Measurements from ENCODE around the gene POU2AF2. TPM values are rescaled to one million over a fixed set of nuclear protein-coding genes. Genes with fewer than 3 reads are reported as not detected.

Gene POU2AF2
- total RNA-seq, 1 donor from 2014 or later: not detected

DNA sequence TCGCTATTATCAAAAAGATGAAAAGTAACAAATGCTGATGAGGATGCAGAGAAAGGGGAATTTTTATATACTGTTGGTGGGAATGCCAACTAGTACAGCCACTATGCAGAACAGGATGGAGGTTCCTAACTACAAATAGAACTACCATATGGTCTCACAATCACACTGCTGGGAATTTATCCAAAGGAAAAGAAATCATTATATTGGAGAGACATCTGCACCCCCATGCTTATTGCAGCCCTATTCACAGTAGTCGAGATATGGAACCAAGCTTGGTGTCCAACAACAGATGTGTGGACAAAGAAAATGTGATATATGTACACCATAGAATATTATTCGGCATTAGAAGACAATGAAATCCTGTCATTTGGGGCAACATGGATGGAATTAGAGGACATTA is 19.6 kb upstream of the POU2AF2 start:
- CTCF ChIA-PET: interaction anchor here (1.4 to 2.2 kb wide), 2 partner anchors 778 to 791 kb away, joined by 5 to 7 read pairs; no protein-coding TSS in a partner anchor
- POLR2A ChIA-PET: no interaction called here
- Mint-ChIP-seq H3K36me3 (ENCODE audit: low read depth) (no peaks in the 10 kb centered on the region), H3K27me3 (no peaks in the 10 kb centered on the region), H3K27ac (no peak overlapping the region), H3K4me3 (no peak overlapping the region), H3K4me1 (peaks cover 39% of the 10 kb centered on the region), H3K9me3 (peaks cover 5% of the 10 kb centered on the region)
- intact Hi-C loops (cut with micrococcal nuclease): no loop called here
- no peak for DNase-seq
- no peak for ATAC-seq (ENCODE audit: low read depth)
- TF ChIP-seq, protein P1, sequence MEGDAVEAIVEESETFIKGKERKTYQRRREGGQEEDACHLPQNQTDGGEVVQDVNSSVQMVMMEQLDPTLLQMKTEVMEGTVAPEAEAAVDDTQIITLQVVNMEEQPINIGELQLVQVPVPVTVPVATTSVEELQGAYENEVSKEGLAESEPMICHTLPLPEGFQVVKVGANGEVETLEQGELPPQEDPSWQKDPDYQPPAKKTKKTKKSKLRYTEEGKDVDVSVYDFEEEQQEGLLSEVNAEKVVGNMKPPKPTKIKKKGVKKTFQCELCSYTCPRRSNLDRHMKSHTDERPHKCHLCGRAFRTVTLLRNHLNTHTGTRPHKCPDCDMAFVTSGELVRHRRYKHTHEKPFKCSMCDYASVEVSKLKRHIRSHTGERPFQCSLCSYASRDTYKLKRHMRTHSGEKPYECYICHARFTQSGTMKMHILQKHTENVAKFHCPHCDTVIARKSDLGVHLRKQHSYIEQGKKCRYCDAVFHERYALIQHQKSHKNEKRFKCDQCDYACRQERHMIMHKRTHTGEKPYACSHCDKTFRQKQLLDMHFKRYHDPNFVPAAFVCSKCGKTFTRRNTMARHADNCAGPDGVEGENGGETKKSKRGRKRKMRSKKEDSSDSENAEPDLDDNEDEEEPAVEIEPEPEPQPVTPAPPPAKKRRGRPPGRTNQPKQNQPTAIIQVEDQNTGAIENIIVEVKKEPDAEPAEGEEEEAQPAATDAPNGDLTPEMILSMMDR (IDR thresholded peaks at IDR 0.05): no peak

DNA sequence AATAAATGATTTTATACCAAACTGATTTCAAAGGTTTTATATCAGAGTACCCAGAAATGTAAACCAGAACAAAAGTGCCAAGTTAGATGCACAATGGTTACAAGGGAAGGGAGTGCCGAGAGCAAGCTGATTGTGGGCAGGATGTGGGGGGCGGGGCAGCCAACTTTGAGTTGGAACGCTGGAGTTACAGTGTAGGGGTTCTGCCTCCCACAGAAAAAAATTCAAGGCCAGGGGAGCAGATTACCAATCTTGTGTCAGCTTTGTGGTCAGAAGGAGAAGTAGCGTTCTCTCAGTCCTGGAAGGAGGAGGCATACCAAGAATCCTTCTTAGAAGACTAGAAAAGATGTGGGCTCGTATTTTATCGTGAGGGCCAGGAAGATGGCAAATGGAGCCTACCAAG is 15.9 kb upstream of the POU2AF2 start:
- TF ChIP-seq, protein P1 (IDR thresholded peaks at IDR 0.05): no peak
- Mint-ChIP-seq H3K27ac (peak overlapping the region; percentile 36), H3K4me3 (no peak overlapping the region), H3K36me3 (ENCODE audit: low read depth) (no peaks in the 10 kb centered on the region), H3K27me3 (no peaks in the 10 kb centered on the region), H3K4me1 (peaks cover 40% of the 10 kb centered on the region), H3K9me3 (peaks cover 5% of the 10 kb centered on the region)
- intact Hi-C loops (cut with micrococcal nuclease): loop anchor here (1.0 to 10.0 kb wide), 9 partner anchors 52 to 1028 kb away; partner anchors contain the start of gene ARHGAP20
- no peak for ATAC-seq (ENCODE audit: low read depth)
- CTCF ChIA-PET: interaction anchor here (0.9 to 3.3 kb wide), 15 partner anchors 9 to 1029 kb away, joined by 3 to 28 read pairs (median 6); no protein-coding TSS in a partner anchor
- DNase-seq: no peak
- POLR2A ChIA-PET: no interaction called here

DNA sequence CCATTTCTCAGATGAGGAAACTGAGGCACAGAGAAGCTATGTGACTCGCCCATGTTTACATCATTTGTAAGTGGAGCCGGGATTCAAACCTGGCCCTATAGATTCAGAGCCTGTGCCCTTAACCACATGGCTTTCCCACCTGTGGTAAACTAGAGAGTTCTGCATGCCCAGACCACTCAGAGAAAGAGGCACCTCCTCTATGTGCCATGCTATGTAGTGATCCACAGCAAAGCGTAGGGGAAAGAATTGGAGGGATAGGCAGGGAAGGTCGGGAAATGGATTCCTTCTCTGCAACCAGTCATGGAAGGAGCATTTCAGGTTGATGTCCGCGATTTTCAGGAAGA is 15.4 kb upstream of the POU2AF2 start:
- Mint-ChIP-seq H3K4me3 (peak overlapping the region; percentile 72), H3K9me3 (no peaks in the 10 kb centered on the region), H3K27ac (no peak overlapping the region), H3K36me3 (ENCODE audit: low read depth) (no peaks in the 10 kb centered on the region), H3K4me1 (peaks cover 40% of the 10 kb centered on the region), H3K27me3 (no peaks in the 10 kb centered on the region)
- ChIA-PET CTCF (interaction anchor here (0.7 to 3.3 kb wide), 26 partner anchors 9 to 1029 kb away, joined by 3 to 28 read pairs (median 4); partner anchors contain the start of gene ARHGAP20), POLR2A (interaction anchor here (0.5 to 1.2 kb wide), 2 partner anchors 13 to 142 kb away, joined by 3 to 4 read pairs; no protein-coding TSS in a partner anchor)
- ATAC-seq (ENCODE audit: low read depth): peak; percentile 9
- no peak for DNase-seq
- intact Hi-C loops (cut with micrococcal nuclease): loop anchor here (1.0 to 10.0 kb wide), 9 partner anchors 53 to 1029 kb away; partner anchors contain the start of gene ARHGAP20
- TF ChIP-seq, protein P1 (IDR thresholded peaks at IDR 0.05): no peak

DNA sequence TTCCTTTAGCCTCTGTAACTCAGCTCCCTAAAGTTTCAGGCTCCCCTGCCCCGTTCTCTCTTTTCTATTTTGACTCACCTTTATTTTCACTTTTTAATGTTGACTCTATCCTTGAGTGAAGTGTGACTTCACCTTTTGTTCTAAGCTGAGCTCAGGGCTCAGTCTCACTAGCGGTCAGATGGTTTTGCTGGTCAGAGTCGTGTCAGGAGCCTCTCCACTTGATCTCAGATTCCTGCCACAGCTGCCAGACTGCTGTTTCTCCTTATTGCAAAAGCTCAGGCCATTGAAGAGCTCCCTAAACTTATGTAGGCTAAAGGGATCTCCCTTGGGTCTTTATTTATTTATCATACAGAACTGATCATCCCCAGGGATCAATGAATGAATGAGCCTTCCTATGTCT is 13.7 kb upstream of the POU2AF2 start:
- TF ChIP-seq, protein P1 (IDR thresholded peaks at IDR 0.05): no peak
- ATAC-seq (ENCODE audit: low read depth) (no peak), DNase-seq (no peak)
- CTCF ChIA-PET: interaction anchor here (3.1 to 3.3 kb wide), 2 partner anchors 768 to 796 kb away, joined by 20 to 25 read pairs; no protein-coding TSS in a partner anchor
- no peaks in the 10 kb centered on the region for H3K27me3 Mint-ChIP-seq
- H3K36me3 Mint-ChIP-seq (ENCODE audit: low read depth): no peaks in the 10 kb centered on the region
- H3K9me3 Mint-ChIP-seq: no peaks in the 10 kb centered on the region
- no peak overlapping the region for H3K4me3 Mint-ChIP-seq
- POLR2A ChIA-PET: interaction anchor here (0.5 kb wide), 1 partner anchor 760 kb away, joined by 5 read pairs; no protein-coding TSS in a partner anchor
- intact Hi-C loops (cut with micrococcal nuclease): loop anchor here (2.0 to 10.0 kb wide), 2 partner anchors 191 to 437 kb away; no protein-coding TSS in a partner anchor
- H3K27ac Mint-ChIP-seq: no peak overlapping the region
- peaks cover 34% of the 10 kb centered on the region for H3K4me1 Mint-ChIP-seq

DNA sequence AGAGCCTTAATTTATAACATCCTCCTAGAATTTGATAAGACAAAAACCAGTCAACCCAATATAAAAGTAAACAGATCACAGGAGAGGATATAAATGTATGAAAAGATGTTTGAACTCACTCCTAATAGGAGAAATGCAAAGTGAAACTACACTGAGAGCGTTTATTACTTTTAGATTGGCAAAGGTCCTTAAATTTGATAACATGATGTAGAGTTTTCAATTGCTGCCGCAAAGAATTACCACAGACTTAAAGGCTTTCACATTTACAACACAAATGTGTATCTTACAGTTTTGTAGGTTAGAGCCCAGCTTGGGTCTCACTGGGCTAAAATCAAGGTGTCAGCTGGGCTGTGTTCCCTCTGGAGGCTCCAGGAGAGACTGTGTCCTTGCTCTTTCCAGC is 9.1 kb upstream of the POU2AF2 start:
- intact Hi-C loops (cut with micrococcal nuclease): loop anchor here (10.0 kb wide), 1 partner anchor 442 kb away; no protein-coding TSS in a partner anchor
- no peaks in the 10 kb centered on the region for H3K9me3 Mint-ChIP-seq
- CTCF ChIA-PET: no interaction called here
- no peak overlapping the region for H3K4me3 Mint-ChIP-seq
- DNase-seq: no peak
- no peak overlapping the region for H3K27ac Mint-ChIP-seq
- H3K4me1 Mint-ChIP-seq: peaks cover 6% of the 10 kb centered on the region
- POLR2A ChIA-PET: no interaction called here
- TF ChIP-seq, protein P1 (IDR thresholded peaks at IDR 0.05): no peak
- no peaks in the 10 kb centered on the region for H3K36me3 Mint-ChIP-seq (ENCODE audit: low read depth)
- ATAC-seq (ENCODE audit: low read depth): no peak
- peaks cover 5% of the 10 kb centered on the region for H3K27me3 Mint-ChIP-seq
